Measurements from ENCODE around the gene CACNG8. TPM values are rescaled to one million over a fixed set of nuclear protein-coding genes. Genes with fewer than 3 reads are reported as not detected.

Gene CACNG8
- total RNA-seq, result under 1 TPM in 9 of 10 donors, not detected in 1; 0.07 to 0.31 (median 0.14) TPM
- under 1 TPM; 0.03 to 0.22 TPM for polyA plus RNA-seq
- long read RNA-seq, donor 1, result 0 reads
- long read RNA-seq, donor 2, result 0 reads
- long read RNA-seq, donor 3, result 0 reads

DNA sequence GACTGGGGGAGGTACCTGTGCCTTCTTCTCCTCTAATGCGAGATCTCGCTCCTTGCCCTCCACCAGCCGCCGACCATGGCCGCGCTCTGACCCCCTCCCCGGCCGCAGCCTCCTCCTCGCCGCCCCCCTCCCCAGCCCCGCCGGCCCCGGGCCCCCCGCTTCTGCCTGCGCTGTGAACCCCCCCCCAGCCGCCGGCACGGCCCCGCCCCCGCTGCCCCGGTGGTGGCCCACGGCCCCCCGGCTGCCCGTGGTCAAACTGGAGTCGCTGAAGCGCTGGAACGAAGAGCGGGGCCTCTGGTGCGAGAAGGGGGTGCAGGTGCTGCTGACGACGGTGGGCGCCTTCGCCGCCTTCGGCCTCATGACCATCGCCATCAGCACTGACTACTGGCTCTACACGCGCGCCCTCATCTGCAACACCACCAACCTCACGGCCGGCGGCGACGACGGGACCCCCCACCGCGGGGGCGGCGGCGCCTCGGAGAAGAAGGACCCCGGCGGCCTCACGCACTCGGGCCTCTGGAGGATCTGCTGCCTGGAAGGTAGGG lies at the start of gene CACNG8:
CACNG8 (plus strand) TSS at position 51 of the 545 bp plus-strand sequence.
- Histone ChIP-seq H3K4me1 (peaks cover 0 to 14% (median 0%) of the 10 kb centered on the region in 9 donors), H3K27ac (no peak within 1 kb of the TSS), H3K36me3 (no peaks in the 10 kb centered on the region), H3K4me3 (no peak within 1 kb of the TSS), H3K27me3 (peaks cover 16 to 91% (median 66%) of the 10 kb centered on the region in 7 donors), H3K9me3 (no peaks in the 10 kb centered on the region)
- intact Hi-C loops (cut with DNase I), result loop anchor here in 1 of 10 donors (5.0 kb wide), 1 partner anchor 1579 kb away; no protein-coding TSS in a partner anchor
- DNase-seq (no peak), ATAC-seq (no peak)
- TF ChIP-seq, protein P1, sequence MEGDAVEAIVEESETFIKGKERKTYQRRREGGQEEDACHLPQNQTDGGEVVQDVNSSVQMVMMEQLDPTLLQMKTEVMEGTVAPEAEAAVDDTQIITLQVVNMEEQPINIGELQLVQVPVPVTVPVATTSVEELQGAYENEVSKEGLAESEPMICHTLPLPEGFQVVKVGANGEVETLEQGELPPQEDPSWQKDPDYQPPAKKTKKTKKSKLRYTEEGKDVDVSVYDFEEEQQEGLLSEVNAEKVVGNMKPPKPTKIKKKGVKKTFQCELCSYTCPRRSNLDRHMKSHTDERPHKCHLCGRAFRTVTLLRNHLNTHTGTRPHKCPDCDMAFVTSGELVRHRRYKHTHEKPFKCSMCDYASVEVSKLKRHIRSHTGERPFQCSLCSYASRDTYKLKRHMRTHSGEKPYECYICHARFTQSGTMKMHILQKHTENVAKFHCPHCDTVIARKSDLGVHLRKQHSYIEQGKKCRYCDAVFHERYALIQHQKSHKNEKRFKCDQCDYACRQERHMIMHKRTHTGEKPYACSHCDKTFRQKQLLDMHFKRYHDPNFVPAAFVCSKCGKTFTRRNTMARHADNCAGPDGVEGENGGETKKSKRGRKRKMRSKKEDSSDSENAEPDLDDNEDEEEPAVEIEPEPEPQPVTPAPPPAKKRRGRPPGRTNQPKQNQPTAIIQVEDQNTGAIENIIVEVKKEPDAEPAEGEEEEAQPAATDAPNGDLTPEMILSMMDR (IDR thresholded peaks at IDR 0.05), result no peak
- WGBS, 2 donors, result 3 to 5% methylated on average over 48 to 55 of the region's 55 CpGs

DNA sequence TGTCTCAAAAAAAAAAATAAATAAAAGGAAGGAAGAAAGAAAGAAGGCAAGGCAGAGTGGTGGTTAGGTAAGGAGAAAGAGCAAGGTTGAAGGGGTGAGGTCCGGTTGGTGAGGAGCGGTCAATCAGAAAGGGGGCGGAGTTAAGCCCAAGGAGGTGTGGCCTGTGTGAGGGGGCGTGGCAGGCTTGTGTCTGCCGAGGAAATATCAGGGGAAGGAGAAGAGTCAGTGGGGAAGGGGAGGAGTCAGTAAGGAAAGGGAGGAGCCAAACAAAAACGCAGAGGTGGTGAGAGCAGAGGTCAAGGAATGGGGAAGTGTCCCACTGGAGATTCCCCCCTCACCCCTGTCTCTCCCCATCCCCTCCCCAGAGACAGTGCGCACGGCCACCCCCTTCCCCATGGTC lies 47.7 kb upstream of the CACNG8 start:
- Histone ChIP-seq H3K4me3 (no peak overlapping the region), H3K9me3 (no peaks in the 10 kb centered on the region), H3K4me1 (no peaks in the 10 kb centered on the region), H3K27me3 (peaks cover 4 to 53% (median 50%) of the 10 kb centered on the region in 7 donors), H3K36me3 (no peaks in the 10 kb centered on the region), H3K27ac (no peak overlapping the region)
- TF ChIP-seq, protein P1 (IDR thresholded peaks at IDR 0.05), result no peak
- WGBS, 2 donors, result 57 to 58% methylated on average over 6 to 8 of the region's 8 CpGs
- no peak for ATAC-seq
- intact Hi-C loops (cut with DNase I), result no loop called here
- DNase-seq, result no peak

DNA sequence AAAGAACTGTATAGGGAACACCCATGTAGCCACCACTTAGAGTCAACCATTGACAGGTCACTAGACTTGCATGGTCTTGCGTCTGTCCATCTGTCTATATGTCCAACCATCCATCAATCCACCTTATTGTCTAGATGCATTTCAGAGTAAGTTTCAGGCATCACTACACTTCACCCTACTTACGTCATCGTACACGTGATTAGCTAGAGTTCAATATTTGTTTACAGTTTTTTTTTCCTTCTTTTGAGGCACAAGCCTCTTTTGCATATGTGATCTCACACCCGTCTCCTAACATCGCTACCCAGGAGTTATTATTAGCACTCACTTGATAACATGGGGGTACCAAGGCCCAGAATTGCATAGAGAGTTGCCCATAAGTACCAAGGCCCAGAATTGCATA lies 46.7 kb upstream of the CACNG8 start:
- Histone ChIP-seq H3K4me1 (no peaks in the 10 kb centered on the region), H3K9me3 (no peaks in the 10 kb centered on the region), H3K4me3 (no peak overlapping the region), H3K36me3 (no peaks in the 10 kb centered on the region), H3K27ac (no peak overlapping the region), H3K27me3 (peaks cover 4 to 43% (median 40%) of the 10 kb centered on the region in 7 donors)
- 61 to 71% methylated on average over 6 of the region's 6 CpGs for WGBS, 2 donors
- DNase-seq, result no peak
- TF ChIP-seq, protein P1 (IDR thresholded peaks at IDR 0.05), result no peak
- ATAC-seq, result no peak
- intact Hi-C loops (cut with DNase I), result no loop called here

DNA sequence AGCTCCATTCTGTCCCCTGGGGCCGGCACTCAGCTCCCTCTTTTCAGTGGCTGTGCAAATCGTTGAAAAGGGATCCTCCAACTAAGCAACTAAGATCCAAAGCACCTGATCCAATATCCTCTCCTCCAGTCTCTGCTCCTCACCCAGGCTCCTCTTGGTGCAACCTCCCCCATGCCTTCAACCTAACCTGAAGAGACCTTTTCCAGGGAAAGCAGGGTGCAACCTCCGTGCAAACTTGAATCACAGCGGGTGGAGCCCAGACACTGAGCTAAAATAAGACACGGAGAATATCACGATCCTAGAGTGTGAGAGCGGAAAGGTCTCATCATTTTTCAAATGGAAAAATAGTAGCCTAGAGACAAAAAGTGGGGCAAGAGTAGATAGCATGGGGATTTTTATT lies 45.4 kb upstream of the CACNG8 start:
- WGBS, 2 donors, result 78 to 84% methylated on average over 7 of the region's 7 CpGs
- no peak for DNase-seq
- intact Hi-C loops (cut with DNase I), result no loop called here

More for the DNA sequence above, 45.4 kb upstream of the CACNG8 start:
- Histone ChIP-seq H3K36me3 (no peaks in the 10 kb centered on the region), H3K27me3 (peaks cover 4 to 30% (median 27%) of the 10 kb centered on the region in 7 donors), H3K4me3 (no peak overlapping the region), H3K27ac (no peak overlapping the region), H3K4me1 (no peaks in the 10 kb centered on the region), H3K9me3 (no peaks in the 10 kb centered on the region)
- TF ChIP-seq, protein P1 (IDR thresholded peaks at IDR 0.05), result no peak
- no peak for ATAC-seq
